ENCODE results near the gene CCDC106. TPM values are rescaled to one million over a fixed set of nuclear protein-coding genes. Genes with fewer than 3 reads are reported as not detected.

CCDC106 gene
- total RNA-seq, 4 donors from 2014 or later: 3.7 to 15.1 (median 8.4) TPM

- TF ChIP-seq POLR2A (IDR thresholded peaks at IDR 0.05): no peak
- TF ChIP-seq EP300 (IDR thresholded peaks at IDR 0.05; ENCODE audit: low read depth): no peak
- TF ChIP-seq, protein P1, sequence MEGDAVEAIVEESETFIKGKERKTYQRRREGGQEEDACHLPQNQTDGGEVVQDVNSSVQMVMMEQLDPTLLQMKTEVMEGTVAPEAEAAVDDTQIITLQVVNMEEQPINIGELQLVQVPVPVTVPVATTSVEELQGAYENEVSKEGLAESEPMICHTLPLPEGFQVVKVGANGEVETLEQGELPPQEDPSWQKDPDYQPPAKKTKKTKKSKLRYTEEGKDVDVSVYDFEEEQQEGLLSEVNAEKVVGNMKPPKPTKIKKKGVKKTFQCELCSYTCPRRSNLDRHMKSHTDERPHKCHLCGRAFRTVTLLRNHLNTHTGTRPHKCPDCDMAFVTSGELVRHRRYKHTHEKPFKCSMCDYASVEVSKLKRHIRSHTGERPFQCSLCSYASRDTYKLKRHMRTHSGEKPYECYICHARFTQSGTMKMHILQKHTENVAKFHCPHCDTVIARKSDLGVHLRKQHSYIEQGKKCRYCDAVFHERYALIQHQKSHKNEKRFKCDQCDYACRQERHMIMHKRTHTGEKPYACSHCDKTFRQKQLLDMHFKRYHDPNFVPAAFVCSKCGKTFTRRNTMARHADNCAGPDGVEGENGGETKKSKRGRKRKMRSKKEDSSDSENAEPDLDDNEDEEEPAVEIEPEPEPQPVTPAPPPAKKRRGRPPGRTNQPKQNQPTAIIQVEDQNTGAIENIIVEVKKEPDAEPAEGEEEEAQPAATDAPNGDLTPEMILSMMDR (IDR thresholded peaks at IDR 0.05): no peak
- no peak for TF ChIP-seq POLR2AphosphoS5 (IDR thresholded peaks at IDR 0.05)
- WGBS, 2 donors (ENCODE audit: low coverage in 1 of 2): 89% methylated on average over 12 of the region's 12 CpGs; no CpG with 5 or more reads in 1 of the 2 donors
- Histone ChIP-seq H3K27ac (no peak overlapping the region), H3K4me3 (no peak overlapping the region), H3K4me1 (peaks cover 0 to 14% (median 6%) of the 10 kb centered on the region in 4 donors), H3K27me3 (no peaks in the 10 kb centered on the region), H3K9me3 (no peaks in the 10 kb centered on the region), H3K36me3 (peaks cover 0 to 16% (median 8%) of the 10 kb centered on the region in 4 donors)
- in situ Hi-C loops (cut with MboI; ENCODE audit: low pct_ligation_motif_present in 1 of 4, low pct_unique_long_range_greater_than_20kb in 1 of 4, low sequenced_read_pairs in 3 of 4) (loop anchor here in 1 of 4 donors (10.0 kb wide), 1 partner anchor 106 kb away; no protein-coding TSS in a partner anchor), intact Hi-C loops (cut with DNase I; ENCODE audit: low total_unique reads) (no loop called here)
- no peak for DNase-seq
Measured at GRCh38 chr19:55620410-55621204, 27.4 kb upstream of the CCDC106 start.

DNA sequence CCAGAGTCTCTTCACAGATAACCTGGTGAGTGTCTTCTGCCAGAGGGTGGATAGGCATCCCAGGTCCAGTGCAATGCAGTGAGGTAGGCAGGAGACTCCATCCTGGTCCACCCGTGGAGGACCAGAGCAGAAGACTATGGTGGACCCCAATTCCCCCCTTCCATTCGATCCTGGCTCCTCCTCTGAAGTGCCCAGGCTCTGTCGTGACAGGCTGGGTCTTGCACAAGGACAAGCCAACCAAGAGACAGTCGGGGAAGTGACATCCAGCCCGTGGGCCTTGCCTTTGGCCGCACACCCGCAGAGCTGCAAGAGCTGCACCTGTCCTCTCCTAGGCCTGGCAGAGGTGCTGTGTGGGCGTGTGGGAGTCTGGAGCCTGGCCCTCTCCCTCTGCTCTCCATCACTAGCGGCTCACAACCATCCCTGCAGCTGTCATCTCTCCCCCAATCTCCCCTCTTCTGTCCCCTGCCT, 26.8 kb upstream of the CCDC106 start:
- intact Hi-C loops (cut with DNase I; ENCODE audit: low total_unique reads) (no loop called here), in situ Hi-C loops (cut with MboI; ENCODE audit: low pct_ligation_motif_present in 1 of 4, low pct_unique_long_range_greater_than_20kb in 1 of 4, low sequenced_read_pairs in 3 of 4) (loop anchor here in 1 of 4 donors (10.0 kb wide), 1 partner anchor 106 kb away; no protein-coding TSS in a partner anchor)
- H3K4me3 ChIP-seq: no peak overlapping the region
- peaks cover 0 to 14% (median 6%) of the 10 kb centered on the region in 4 donors for H3K4me1 ChIP-seq
- no peaks in the 10 kb centered on the region for H3K27me3 ChIP-seq
- no peak for TF ChIP-seq POLR2AphosphoS5 (IDR thresholded peaks at IDR 0.05)
- TF ChIP-seq, protein P1 (IDR thresholded peaks at IDR 0.05): no peak
- TF ChIP-seq EP300 (IDR thresholded peaks at IDR 0.05; ENCODE audit: low read depth): no peak
- TF ChIP-seq POLR2A (IDR thresholded peaks at IDR 0.05): no peak
- DNase-seq: no peak
- no peaks in the 10 kb centered on the region for H3K9me3 ChIP-seq
- H3K36me3 ChIP-seq: peaks cover 0 to 12% (median 5%) of the 10 kb centered on the region in 4 donors
- 80% methylated on average over 9 of the region's 9 CpGs; no CpG with 5 or more reads in 1 of the 2 donors for WGBS, 2 donors (ENCODE audit: low coverage in 1 of 2)
- no peak overlapping the region for H3K27ac ChIP-seq

DNA sequence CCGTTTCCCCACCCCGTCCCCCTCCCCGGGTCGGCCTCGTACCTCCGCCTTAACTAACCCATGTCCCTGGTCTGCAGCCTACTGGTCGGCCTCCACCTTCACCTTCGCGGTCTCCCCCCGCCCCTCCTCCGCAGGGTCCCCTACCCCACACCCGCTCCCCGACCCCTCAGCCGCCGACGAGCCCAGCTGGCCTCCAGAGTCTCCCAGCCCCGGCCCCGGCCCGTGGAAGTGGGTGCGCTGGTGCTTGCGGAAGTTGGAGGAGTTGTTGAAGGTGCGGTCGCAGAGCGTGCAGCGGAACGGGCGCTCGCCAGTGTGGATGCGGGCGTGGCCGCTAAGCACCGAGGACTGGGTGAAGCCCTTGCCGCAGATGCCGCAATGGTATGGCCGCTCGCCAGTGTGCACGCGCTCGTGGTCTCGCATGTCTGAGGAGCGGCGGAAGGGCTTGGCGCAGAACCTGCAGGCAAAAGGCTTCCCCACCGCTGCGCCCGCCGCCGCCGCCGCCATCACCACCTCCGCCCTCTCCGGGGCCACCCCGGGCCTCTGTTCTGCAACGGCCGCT, 26.3 kb upstream of the CCDC106 start:
- Histone ChIP-seq H3K4me3 (no peak overlapping the region), H3K27me3 (no peaks in the 10 kb centered on the region), H3K4me1 (peaks cover 0 to 14% (median 6%) of the 10 kb centered on the region in 4 donors), H3K9me3 (no peaks in the 10 kb centered on the region), H3K27ac (no peak overlapping the region), H3K36me3 (peaks cover 0 to 10% (median 3%) of the 10 kb centered on the region in 4 donors)
- intact Hi-C loops (cut with DNase I; ENCODE audit: low total_unique reads): no loop called here
- in situ Hi-C loops (cut with MboI; ENCODE audit: low pct_ligation_motif_present in 1 of 4, low pct_unique_long_range_greater_than_20kb in 1 of 4, low sequenced_read_pairs in 3 of 4): loop anchor here in 1 of 4 donors (10.0 kb wide), 1 partner anchor 107 kb away; no protein-coding TSS in a partner anchor
- WGBS, 2 donors (ENCODE audit: low coverage in 1 of 2): 95% methylated on average over 52 of the region's 55 CpGs; no CpG with 5 or more reads in 1 of the 2 donors
- DNase-seq: no peak
- TF ChIP-seq EP300 (IDR thresholded peaks at IDR 0.05; ENCODE audit: low read depth): no peak
- TF ChIP-seq POLR2AphosphoS5 (IDR thresholded peaks at IDR 0.05): no peak
- no peak for TF ChIP-seq POLR2A (IDR thresholded peaks at IDR 0.05)
- TF ChIP-seq, protein P1 (IDR thresholded peaks at IDR 0.05): no peak

Data from transverse colon (tissue), 4 donors.